HepG2 (cell line): ENCODE results near the gene MEMO1. TPM values are rescaled to one million over a fixed set of nuclear protein-coding genes. Genes with fewer than 3 reads are reported as not detected.
A peak's percentile ranks its signal among the peaks of the same experiment; 100 is the strongest.

ENCODE experiments used
- BCL6 ChIP-seq: IDR thresholded peaks from 2 replicates; pipeline ENCODE4 v1.6.1; 2016; ENCODE audit warnings: missing genetic modification reagents, missing compliant biosample characterization
- CREB1 ChIP-seq, 2 experiments: fragments of 450-650 bp in 1 of 2; IDR thresholded peaks; 2 replicates each; pipeline ENCODE4 v1.6.1; 2016 to 2017; ENCODE audit warnings: control low read depth in 1 of 2, mild to moderate bottlenecking in 1 of 2, missing compliant biosample characterization in 1 of 2, missing genetic modification characterization in 1 of 2
- ELF1 ChIP-seq: sonication (generic); formaldehyde crosslinking; IDR thresholded peaks from 2 replicates; pipeline ENCODE4 v1.4.0; 2020; ENCODE audit warnings: missing genetic modification reagents
- HOXA9 ChIP-seq: sonication (generic); formaldehyde crosslinking; IDR thresholded peaks from 2 replicates; pipeline ENCODE4 v1.8.1; 2022; ENCODE audit warnings: missing genetic modification reagents, mild to moderate bottlenecking, moderate library complexity, borderline replicate concordance
- PITX1 ChIP-seq: sonication (generic); formaldehyde crosslinking; IDR thresholded peaks from 2 replicates; pipeline ENCODE4 v1.5.1; 2020; ENCODE audit warnings: mild to moderate bottlenecking, missing genetic modification reagents
- SIX1 ChIP-seq: sonication (generic); formaldehyde crosslinking; IDR thresholded peaks from 2 replicates; pipeline ENCODE4 v1.4.0; 2020; ENCODE audit warnings: missing genetic modification reagents, borderline replicate concordance
- SP1 ChIP-seq, 2 experiments: fragments of 450-650 bp in 1 of 2; sonication (generic) in 1 of 2; formaldehyde crosslinking in 1 of 2; IDR thresholded peaks; 2 replicates each; pipeline versions ENCODE4 v1.4.0 to v1.6.1; 2016 to 2020; ENCODE audit warnings: missing genetic modification reagents in 1 of 2
- TGIF2 ChIP-seq: IDR thresholded peaks from 2 replicates; pipeline ENCODE4 v1.6.1; 2016; ENCODE audit warnings: control low read depth, missing compliant biosample characterization
- ZKSCAN5 ChIP-seq: sonication (generic); formaldehyde crosslinking; IDR thresholded peaks from 2 replicates; pipeline ENCODE4 v1.5.1; 2020; ENCODE audit warnings: mild to moderate bottlenecking, missing genetic modification reagents
- ZNF160 ChIP-seq: sonication (generic); formaldehyde crosslinking; IDR thresholded peaks from 2 replicates; pipeline ENCODE4 v1.8.0; 2022; ENCODE audit warnings: mild to moderate bottlenecking, inconsistent platforms, missing genetic modification reagents
- ZNF17 ChIP-seq: sonication (generic); formaldehyde crosslinking; IDR thresholded peaks from 2 replicates; pipeline ENCODE4 v1.5.0; 2020; ENCODE audit warnings: mild to moderate bottlenecking, missing genetic modification reagents
- ZNF501 ChIP-seq: sonication (generic); formaldehyde crosslinking; IDR thresholded peaks from 2 replicates; pipeline ENCODE4 v1.5.1; 2020; ENCODE audit warnings: mild to moderate bottlenecking, moderate library complexity, missing genetic modification reagents
- ZNF761 ChIP-seq: sonication (generic); formaldehyde crosslinking; conservative IDR thresholded peaks from 2 replicates; pipeline ENCODE4 v1.4.0; 2020; ENCODE audit warnings: mild to moderate bottlenecking, missing genetic modification reagents
- ZNF782 ChIP-seq: sonication (generic); formaldehyde crosslinking; IDR thresholded peaks from 2 replicates; pipeline ENCODE4 v1.4.0; 2020; ENCODE audit warnings: missing genetic modification reagents, mild to moderate bottlenecking, borderline replicate concordance
- ZNF878 ChIP-seq: sonication (generic); formaldehyde crosslinking; IDR thresholded peaks from 2 replicates; pipeline ENCODE4 v1.8.1; 2023; ENCODE audit warnings: mild to moderate bottlenecking, missing genetic modification reagents, moderate library complexity
- polyA plus RNA-seq, 8 experiments: library from polyadenylated mRNA; depleted of rRNA in 3 of 8; stranded (reverse) in 7 of 8; unstranded in 1 of 8; fragments of >200 nt; fragmentation: Illumina TruSeq in 4 of 8; extraction: Trizol in 4 of 8; gene quantifications; 2 replicates each; pipeline versions ENCODE4 v1.2.1 to v1.2.3, GENCODE V29; 2011 to 2016; ENCODE audit warnings: low read depth in 4 of 8, missing spikeins in 1 of 8, mixed read lengths in 1 of 8; ENCODE audit not compliant: insufficient read depth in 1 of 8
- total RNA-seq, 5 experiments: library from RNA; depleted of rRNA; stranded (reverse); fragments of >200 nt; fragmentation: Illumina TruSeq; extraction: Trizol; gene quantifications; 2 replicates each; pipeline ENCODE4 v1.2.3, GENCODE V29; 2016; ENCODE audit warnings: low read depth in 1 of 5
- TF ChIP-seq, protein P1 (sequence below): sonication (generic); formaldehyde crosslinking; IDR thresholded peaks from 2 replicates; pipeline ENCODE4 v1.8.1; 2023; ENCODE audit warnings: mild to moderate bottlenecking, missing genetic modification reagents
- TF ChIP-seq, protein P2 (sequence below), 2 experiments: sonication (generic) in 1 of 2; formaldehyde crosslinking in 1 of 2; IDR thresholded peaks; 2 replicates each; pipeline versions ENCODE4 v1.5.1 to v1.6.1; 2011 to 2020; ENCODE audit warnings: borderline replicate concordance in 1 of 2, low read depth in 1 of 2, low read length in 1 of 2, mild to moderate bottlenecking in 1 of 2, missing genetic modification reagents in 1 of 2, moderate library complexity in 1 of 2
- TF ChIP-seq, protein P3 (sequence below): IDR thresholded peaks from 2 replicates; pipeline ENCODE4 v1.6.1; 2018; ENCODE audit warnings: missing genetic modification reagents
- TF ChIP-seq, protein P4 (sequence below): sonication (generic); formaldehyde crosslinking; IDR thresholded peaks from 2 replicates; pipeline ENCODE4 v1.4.0; 2020; ENCODE audit warnings: missing genetic modification reagents, borderline replicate concordance

Gene MEMO1
- total and polyA plus RNA-seq, 2 of the 13 experiments (the other 11 are each of a cell fraction or from before 2014, with no cell fraction given): 69.8 to 81.6 TPM

DNA sequence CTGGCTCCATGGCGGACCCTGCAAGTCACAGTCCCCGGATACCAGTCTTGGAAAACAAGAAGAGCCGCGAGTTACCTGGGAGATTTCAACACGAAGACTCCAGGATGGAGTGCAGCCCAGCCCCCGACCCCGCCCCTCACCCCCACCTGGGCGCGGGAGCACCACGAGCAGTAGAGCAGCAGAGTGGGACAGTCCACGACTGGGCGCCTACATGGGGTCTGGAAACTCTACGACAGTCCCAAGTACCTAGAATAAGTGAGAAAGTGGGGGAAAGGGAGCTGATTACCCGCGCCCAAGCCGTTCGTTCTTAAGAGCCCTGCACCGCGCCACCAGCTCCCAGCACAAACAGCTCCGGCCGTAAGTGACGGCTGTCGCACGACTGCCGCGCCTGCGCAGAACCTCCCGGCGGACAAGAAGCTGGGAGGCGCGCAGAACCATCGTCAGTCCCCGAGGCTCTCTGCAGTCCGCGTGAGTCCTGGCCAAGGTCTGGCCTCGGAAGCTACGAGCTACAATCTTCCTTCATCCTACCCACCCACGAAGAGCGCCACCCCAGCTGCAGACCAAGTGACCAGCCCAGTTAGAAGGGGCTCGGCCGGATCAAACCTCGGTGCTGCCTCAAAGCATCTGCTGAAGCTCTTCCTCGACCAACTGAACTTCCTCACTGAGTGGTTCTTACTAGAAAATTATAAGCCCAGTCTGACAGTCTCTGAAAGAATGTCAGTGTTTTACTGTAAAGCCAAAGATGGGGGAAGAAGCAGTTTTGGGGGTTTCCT is 28.8 kb upstream of the MEMO1 start, which contains the start of gene DPY30 (continued):
- TF ChIP-seq, protein P1, sequence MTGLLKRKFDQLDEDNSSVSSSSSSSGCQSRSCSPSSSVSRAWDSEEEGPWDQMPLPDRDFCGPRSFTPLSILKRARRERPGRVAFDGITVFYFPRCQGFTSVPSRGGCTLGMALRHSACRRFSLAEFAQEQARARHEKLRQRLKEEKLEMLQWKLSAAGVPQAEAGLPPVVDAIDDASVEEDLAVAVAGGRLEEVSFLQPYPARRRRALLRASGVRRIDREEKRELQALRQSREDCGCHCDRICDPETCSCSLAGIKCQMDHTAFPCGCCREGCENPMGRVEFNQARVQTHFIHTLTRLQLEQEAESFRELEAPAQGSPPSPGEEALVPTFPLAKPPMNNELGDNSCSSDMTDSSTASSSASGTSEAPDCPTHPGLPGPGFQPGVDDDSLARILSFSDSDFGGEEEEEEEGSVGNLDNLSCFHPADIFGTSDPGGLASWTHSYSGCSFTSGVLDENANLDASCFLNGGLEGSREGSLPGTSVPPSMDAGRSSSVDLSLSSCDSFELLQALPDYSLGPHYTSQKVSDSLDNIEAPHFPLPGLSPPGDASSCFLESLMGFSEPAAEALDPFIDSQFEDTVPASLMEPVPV (CRISPR knock-in tag): peak; percentile 86; the same call in 1 of the 2 replicates
- TF ChIP-seq ZNF17 (no peak), TGIF2 (no peak), PITX1 (CRISPR knock-in tag) (peak; percentile 84), CREB1 (IDR thresholded peaks at IDR 0.05) (peak; percentile 65), CREB1 (CRISPR knock-in tag; IDR thresholded peaks at IDR 0.05) (no peak), ZNF501 (CRISPR knock-in tag) (peak; percentile 42; the same call in 1 of the 2 replicates), ZNF160 (CRISPR knock-in tag) (peak; percentile 83), ZNF878 (CRISPR knock-in tag) (peak; percentile 94), ZNF782 (peak; percentile 64; the same call in 1 of the 2 replicates), SIX1 (CRISPR knock-in tag) (no peak), ZKSCAN5 (CRISPR knock-in tag) (0 out of 2 replicates have a peak, but pooled peaks have one; percentile 60), SP1 (IDR thresholded peaks at IDR 0.05) (no peak), SP1 (CRISPR knock-in tag; IDR thresholded peaks at IDR 0.05) (no peak; the same call in none of the 2 replicates), HOXA9 (CRISPR knock-in tag) (no peak), BCL6 (CRISPR knock-in tag) (0 out of 2 replicates have a peak, but pooled peaks have one; percentile 37), ZNF761 (CRISPR knock-in tag) (peak; percentile 75), ELF1 (peak; percentile 56; the same call in 1 of the 2 replicates)
- TF ChIP-seq, protein P2, sequence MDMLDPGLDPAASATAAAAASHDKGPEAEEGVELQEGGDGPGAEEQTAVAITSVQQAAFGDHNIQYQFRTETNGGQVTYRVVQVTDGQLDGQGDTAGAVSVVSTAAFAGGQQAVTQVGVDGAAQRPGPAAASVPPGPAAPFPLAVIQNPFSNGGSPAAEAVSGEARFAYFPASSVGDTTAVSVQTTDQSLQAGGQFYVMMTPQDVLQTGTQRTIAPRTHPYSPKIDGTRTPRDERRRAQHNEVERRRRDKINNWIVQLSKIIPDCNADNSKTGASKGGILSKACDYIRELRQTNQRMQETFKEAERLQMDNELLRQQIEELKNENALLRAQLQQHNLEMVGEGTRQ (IDR thresholded peaks at IDR 0.05; ENCODE audit: low read depth, low read length): no peak
- TF ChIP-seq, protein P2 (CRISPR knock-in tag; IDR thresholded peaks at IDR 0.05; ENCODE audit: borderline replicate concordance): no peak
- TF ChIP-seq, protein P3, sequence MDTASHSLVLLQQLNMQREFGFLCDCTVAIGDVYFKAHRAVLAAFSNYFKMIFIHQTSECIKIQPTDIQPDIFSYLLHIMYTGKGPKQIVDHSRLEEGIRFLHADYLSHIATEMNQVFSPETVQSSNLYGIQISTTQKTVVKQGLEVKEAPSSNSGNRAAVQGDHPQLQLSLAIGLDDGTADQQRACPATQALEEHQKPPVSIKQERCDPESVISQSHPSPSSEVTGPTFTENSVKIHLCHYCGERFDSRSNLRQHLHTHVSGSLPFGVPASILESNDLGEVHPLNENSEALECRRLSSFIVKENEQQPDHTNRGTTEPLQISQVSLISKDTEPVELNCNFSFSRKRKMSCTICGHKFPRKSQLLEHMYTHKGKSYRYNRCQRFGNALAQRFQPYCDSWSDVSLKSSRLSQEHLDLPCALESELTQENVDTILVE (CRISPR knock-in tag): peak; percentile 75; the same call in 1 of the 2 replicates
- TF ChIP-seq, protein P4, sequence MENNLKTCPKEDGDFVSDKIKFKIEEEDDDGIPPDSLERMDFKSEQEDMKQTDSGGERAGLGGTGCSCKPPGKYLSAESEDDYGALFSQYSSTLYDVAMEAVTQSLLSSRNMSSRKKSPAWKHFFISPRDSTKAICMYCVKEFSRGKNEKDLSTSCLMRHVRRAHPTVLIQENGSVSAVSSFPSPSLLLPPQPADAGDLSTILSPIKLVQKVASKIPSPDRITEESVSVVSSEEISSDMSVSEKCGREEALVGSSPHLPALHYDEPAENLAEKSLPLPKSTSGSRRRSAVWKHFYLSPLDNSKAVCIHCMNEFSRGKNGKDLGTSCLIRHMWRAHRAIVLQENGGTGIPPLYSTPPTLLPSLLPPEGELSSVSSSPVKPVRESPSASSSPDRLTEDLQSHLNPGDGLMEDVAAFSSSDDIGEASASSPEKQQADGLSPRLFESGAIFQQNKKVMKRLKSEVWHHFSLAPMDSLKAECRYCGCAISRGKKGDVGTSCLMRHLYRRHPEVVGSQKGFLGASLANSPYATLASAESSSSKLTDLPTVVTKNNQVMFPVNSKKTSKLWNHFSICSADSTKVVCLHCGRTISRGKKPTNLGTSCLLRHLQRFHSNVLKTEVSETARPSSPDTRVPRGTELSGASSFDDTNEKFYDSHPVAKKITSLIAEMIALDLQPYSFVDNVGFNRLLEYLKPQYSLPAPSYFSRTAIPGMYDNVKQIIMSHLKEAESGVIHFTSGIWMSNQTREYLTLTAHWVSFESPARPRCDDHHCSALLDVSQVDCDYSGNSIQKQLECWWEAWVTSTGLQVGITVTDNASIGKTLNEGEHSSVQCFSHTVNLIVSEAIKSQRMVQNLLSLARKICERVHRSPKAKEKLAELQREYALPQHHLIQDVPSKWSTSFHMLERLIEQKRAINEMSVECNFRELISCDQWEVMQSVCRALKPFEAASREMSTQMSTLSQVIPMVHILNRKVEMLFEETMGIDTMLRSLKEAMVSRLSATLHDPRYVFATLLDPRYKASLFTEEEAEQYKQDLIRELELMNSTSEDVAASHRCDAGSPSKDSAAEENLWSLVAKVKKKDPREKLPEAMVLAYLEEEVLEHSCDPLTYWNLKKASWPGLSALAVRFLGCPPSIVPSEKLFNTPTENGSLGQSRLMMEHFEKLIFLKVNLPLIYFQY (CRISPR knock-in tag): no peak
